Nephron (organoid): ENCODE data around the gene VASP.

Experiments used
- H3K27ac Mint-ChIP-seq, 3 experiments: 2 replicates each; pipeline ENCODE4 v1.8.0; 2020; ENCODE audit warnings: mixed read lengths in 3 of 3, mild to moderate bottlenecking in 2 of 3, moderate library complexity in 1 of 3
- H3K27me3 Mint-ChIP-seq: 2 replicates; pipeline ENCODE4 v1.8.0; 2021; ENCODE audit warnings: low read depth, mild to moderate bottlenecking, moderate library complexity, mixed read lengths
- H3K36me3 Mint-ChIP-seq: 2 replicates; pipeline ENCODE4 v1.8.0; 2020; ENCODE audit warnings: low read depth, mixed read lengths
- H3K4me1 Mint-ChIP-seq: 2 replicates; pipeline ENCODE4 v1.8.0; 2020; ENCODE audit warnings: mixed read lengths
- H3K4me3 Mint-ChIP-seq, 3 experiments: 2 replicates each; pipeline ENCODE4 v1.8.0; 2020; ENCODE audit warnings: mild to moderate bottlenecking in 3 of 3, mixed read lengths in 3 of 3, moderate library complexity in 2 of 3
- H3K9me3 Mint-ChIP-seq: 2 replicates; pipeline ENCODE4 v1.8.0; 2020; ENCODE audit warnings: mixed read lengths
- CTCF ChIP-seq, 3 experiments: fragments of 200-600 bp; sonication (generic); IDR thresholded peaks; one replicate each; pipeline ENCODE4 v1.5.0; 2021; ENCODE audit warnings: antibody characterized with exemption in 3 of 3; ENCODE audit not compliant: unreplicated experiment in 3 of 3

The VASP gene

GRCh38 chr19:45567609-45568008 lies 60.3 kb downstream of the VASP start:
- no peak for TF ChIP-seq CTCF (IDR thresholded peaks at IDR 0.05; ENCODE audit: unreplicated experiment in 3 of 3)
- H3K4me3 Mint-ChIP-seq = no peak overlapping the region
- H3K36me3 Mint-ChIP-seq = peaks cover 7% of the 10 kb centered on the region
- no peak overlapping the region for H3K27ac Mint-ChIP-seq
- no peaks in the 10 kb centered on the region for H3K9me3 Mint-ChIP-seq
- H3K27me3 Mint-ChIP-seq = no peaks in the 10 kb centered on the region
- H3K4me1 Mint-ChIP-seq = no peaks in the 10 kb centered on the region

GRCh38 chr19:45568732-45569131 lies 61.5 kb downstream of the VASP start:
- Mint-ChIP-seq H3K9me3 (no peaks in the 10 kb centered on the region), H3K4me3 (no peak overlapping the region), H3K27ac (no peak overlapping the region), H3K27me3 (no peaks in the 10 kb centered on the region), H3K36me3 (peaks cover 7% of the 10 kb centered on the region), H3K4me1 (no peaks in the 10 kb centered on the region)
- TF ChIP-seq CTCF (IDR thresholded peaks at IDR 0.05; ENCODE audit: unreplicated experiment in 3 of 3) = no peak

DNA sequence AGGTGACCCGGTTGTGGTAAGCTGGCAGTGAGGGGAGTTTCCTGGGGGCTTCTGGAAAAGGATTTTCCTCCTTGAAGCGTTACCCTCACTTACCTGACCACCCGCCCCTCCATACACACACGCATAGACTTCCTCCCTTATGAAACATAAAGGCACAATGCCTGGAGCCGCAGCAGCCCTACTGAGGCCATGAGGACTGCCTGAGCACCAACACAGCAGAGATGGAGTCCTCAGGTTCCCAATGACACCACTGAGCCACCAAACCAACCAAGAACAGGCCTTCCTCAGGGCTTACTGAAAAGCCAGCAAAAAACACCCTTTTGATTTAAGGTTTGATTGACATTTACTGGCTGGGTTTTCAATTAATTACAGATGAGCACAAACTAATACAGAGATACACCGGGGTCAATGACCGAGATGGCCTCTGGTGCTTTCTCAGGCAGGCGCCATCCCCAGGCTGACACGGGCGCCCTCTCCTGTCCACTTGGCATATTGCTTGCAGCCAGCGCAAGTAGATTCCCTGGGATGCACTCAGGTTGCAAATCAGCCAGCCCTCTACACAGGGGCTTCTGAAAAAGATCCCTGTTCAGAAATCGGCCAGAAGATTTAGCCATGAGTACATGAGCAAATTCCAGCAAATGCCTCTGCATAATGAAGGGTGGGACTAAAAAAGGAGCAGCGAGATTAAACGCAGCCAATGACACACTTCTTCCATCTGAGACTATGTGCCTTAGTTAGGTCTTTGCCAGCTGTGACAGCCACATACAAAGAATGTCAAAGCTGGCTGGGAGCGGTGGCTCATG lies 62.5 kb downstream of the VASP start:
- H3K36me3 Mint-ChIP-seq = peaks cover 7% of the 10 kb centered on the region
- H3K4me3 Mint-ChIP-seq = no peak overlapping the region
- no peaks in the 10 kb centered on the region for H3K9me3 Mint-ChIP-seq
- H3K27ac Mint-ChIP-seq = no peak overlapping the region
- peak; percentile 39 to 54 (median 41) for TF ChIP-seq CTCF (IDR thresholded peaks at IDR 0.05; ENCODE audit: unreplicated experiment in 3 of 3)
- no peaks in the 10 kb centered on the region for H3K4me1 Mint-ChIP-seq
- H3K27me3 Mint-ChIP-seq = no peaks in the 10 kb centered on the region

GRCh38 chr19:45571457-45572220 lies 64.4 kb downstream of the VASP start:
- no peak overlapping the region for H3K4me3 Mint-ChIP-seq
- no peak for TF ChIP-seq CTCF (IDR thresholded peaks at IDR 0.05; ENCODE audit: unreplicated experiment in 3 of 3)
- no peaks in the 10 kb centered on the region for H3K4me1 Mint-ChIP-seq
- H3K36me3 Mint-ChIP-seq = peaks cover 7% of the 10 kb centered on the region
- no peak overlapping the region for H3K27ac Mint-ChIP-seq
- no peaks in the 10 kb centered on the region for H3K9me3 Mint-ChIP-seq
- no peaks in the 10 kb centered on the region for H3K27me3 Mint-ChIP-seq

DNA sequence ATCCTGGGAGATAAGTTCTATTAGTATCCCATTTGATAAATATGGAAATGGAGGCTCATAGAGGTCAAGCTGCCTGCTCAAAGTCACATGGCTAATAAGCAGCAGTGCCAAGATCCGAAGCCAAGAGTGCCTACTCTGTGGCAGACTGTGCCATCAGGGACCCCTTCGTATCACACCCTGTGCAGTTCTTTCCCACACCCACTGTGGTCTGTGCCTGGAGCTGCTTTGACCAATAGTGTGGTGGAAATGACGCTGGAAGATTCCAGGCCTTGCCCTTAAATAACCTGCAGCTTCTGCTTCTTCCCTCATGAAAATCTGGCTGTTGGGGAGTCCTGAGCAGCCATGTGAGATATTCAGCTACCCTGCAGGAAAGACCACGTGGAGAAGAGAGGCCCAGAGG lies 67.2 kb downstream of the VASP start:
- no peaks in the 10 kb centered on the region for H3K9me3 Mint-ChIP-seq
- H3K27me3 Mint-ChIP-seq = no peaks in the 10 kb centered on the region
- H3K36me3 Mint-ChIP-seq = peaks cover 7% of the 10 kb centered on the region
- peaks cover 19% of the 10 kb centered on the region for H3K4me1 Mint-ChIP-seq
- TF ChIP-seq CTCF (IDR thresholded peaks at IDR 0.05; ENCODE audit: unreplicated experiment in 3 of 3) = no peak
- H3K27ac Mint-ChIP-seq = no peak overlapping the region
- H3K4me3 Mint-ChIP-seq = no peak overlapping the region
